C1 segment of cervical spinal cord (tissue), 14 donors: ENCODE data around the gene TRIM54.
A peak's percentile ranks its signal among the peaks of the same experiment; 100 is the strongest.
"Not testable (repeated sequence)": the region's sequence is repeated elsewhere in the genome, so short reads cannot be mapped to it uniquely, and the experiment has no call there.

Experiments used
- DNase-seq, 14 donors: peaks; one replicate each; lab custom pipeline; 2025; lab: John Stamatoyannopoulos, UW

TRIM54 gene

GRCh38 chr2:27256855-27257454, 25.3 kb upstream of the TRIM54 start:
- DNase-seq: no peak

DNA sequence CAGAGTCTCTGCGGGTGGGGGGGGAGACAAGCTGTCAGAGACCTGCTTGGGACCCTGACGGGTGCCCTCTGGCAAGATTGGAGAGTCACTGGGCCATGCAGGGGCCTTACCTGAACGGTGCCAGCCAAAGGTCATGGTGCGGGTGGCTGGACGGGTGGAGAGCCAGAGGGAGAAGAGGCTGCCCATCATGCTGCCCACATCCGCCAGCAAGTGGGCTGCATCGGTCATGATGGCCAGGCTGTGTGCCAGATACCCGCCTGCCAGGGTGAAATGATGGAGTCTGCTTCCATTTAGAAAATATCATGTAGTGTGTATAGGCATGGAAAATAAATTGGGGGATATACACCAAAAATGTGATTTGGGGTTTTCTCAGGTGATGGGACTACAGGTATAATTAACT, 24.2 kb upstream of the TRIM54 start:
- DNase-seq: no peak

DNA sequence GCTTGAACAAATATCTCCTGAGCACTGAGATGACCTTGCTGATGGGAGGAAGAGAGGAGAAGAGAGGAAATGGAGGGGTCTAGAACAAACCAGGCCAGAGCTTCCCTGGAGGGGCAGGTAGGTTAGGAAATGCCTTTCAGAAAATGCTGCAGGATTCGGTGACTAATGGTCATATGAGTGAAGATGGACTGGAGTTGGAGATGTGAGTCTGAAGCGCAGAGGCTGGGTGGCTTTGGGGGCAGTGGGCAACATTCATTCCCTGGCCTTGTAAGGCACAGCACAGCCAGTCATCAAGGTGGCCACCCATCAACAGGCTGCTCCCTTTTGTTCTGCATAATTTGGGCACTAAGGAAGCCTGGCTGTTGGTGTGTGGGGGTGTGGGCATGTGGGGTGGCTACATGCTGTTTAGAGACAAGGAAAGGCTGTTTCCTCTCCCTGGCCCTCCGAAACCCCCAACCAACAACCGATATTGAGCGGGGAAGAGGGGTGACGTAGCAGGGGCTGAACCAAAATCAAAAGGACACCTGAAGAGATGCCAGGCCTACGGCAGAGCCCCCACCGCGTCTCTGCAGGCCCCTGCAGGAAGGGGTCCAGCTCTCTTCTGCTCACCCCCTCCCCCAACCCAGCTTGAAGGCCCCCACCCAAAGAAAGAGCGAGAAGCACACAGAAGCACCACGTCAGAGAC, 20.8 kb upstream of the TRIM54 start:
- DNase-seq: no peak

- DNase-seq: no peak
Observed at GRCh38 chr2:27261926-27262298, 20.3 kb upstream of the TRIM54 start.

DNA sequence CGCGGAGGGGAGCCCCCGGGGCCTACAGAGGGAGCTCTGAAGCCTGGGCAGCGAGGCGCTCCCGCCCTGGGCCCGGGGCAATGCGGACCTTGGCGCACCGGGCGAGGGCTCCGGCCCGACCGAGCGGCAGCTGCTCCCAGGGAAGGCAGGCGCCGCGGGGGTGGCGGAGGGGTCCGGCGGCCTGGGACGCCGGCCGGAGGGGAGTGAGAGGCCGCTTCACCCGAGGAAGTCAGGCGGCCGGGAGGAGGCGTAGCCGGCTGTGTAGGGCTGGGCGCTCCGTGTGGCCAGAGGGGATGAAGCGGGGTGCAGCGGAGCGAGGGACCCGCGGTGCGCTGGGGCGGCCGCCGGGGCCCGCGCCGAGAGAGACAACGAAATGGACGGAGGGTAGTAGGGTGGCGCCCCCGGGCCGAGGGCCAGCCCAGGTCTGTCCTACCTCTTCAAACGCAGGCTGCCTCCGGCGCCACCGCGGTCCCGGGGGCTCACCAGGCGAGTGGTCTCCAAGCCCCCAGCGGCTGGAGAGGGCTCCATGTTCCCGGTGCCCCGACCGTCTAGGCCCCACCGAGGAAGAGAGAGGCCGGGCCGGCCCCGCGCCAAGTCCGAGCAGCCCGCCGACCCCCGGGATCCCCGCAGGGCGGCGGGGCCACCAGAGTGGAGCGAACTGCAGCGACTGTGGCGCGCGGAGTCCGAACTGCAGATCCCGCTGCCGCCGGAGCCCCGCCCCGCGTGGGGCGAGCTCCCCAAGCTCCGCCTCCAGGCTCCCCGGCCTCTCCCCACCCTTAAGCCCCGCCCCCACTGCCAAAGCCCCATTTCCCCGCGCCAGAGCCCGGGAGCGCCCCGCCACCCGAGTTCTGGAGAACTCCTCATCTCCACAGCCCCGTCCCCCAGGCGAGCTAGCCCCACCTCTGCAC, 19.6 kb upstream of the TRIM54 start, which contains the start of gene SLC30A3:
Gene SLC30A3 (minus strand): TSS at position 669 of the 908 bp plus-strand sequence. CDS start 141 bp downstream, at position 528.
- DNase-seq: peak in 1 of 14 donors; percentile 8

GRCh38 chr2:27263287-27264252, 18.7 kb upstream of the TRIM54 start:
- no peak for DNase-seq

- DNase-seq: no peak
Observed at GRCh38 chr2:27264253-27264752, 17.9 kb upstream of the TRIM54 start.

DNA sequence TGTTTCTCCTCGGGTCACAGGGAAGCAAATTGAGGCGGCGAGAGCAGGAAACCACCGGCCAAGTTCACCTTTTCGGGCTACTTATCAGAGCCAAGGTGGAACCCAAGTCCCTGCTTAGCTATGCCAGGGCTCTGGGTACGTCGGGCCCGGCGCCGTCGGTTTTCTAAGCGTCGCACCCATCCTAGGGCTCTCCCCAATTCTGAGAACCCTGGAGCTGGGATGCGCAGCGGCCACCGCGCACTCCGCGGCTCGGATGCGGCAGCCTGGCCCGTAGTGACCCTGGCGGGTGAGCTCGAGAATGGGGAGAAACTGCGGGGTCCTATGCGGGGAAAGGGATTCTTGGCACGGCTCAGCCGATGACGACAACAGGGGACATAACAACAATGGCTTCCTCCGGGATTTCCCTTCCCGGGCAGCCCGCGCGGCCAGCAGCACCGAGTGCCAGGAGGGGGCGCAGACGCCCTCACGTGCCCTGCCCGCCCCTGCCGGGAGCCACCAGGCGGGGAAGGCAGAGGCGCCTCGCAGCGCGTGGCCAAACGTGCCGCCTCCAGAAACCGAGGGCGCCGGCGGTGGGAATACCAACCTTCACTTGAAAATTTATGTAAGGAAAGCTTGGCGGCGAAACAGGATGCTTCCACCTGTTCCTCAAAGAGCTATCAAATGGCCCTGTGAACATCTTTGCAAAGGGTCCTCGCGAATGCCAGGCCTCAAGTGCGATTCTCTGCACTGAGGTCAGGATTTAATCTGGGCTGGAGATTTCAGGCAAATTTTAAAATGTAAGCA, 17.3 kb upstream of the TRIM54 start:
- peak in 4 of 14 donors; percentile 4 to 18 (median 4) for DNase-seq

GRCh38 chr2:27265536-27265870, 16.7 kb upstream of the TRIM54 start:
- no peak for DNase-seq

DNA sequence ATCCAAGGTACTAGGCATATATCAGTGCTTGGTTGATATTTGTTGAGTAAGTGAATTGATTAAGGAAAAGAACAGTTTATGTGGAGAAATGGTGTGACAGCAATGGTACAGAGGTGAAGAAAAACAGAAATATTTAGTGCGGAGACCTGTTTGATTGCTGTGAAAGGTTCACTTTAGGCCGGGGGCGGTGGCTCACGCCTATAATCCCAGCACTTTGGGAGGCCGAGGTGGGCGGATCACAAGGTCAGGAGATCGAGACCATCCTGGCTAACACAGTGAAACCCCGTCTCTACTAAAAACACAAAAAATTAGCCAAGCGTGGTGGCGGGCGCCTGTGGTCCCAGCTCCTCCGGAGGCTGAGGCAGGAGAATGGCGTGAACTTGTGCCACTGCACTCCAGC, 13.9 kb upstream of the TRIM54 start:
- DNase-seq: not testable (repeated sequence)

DNA sequence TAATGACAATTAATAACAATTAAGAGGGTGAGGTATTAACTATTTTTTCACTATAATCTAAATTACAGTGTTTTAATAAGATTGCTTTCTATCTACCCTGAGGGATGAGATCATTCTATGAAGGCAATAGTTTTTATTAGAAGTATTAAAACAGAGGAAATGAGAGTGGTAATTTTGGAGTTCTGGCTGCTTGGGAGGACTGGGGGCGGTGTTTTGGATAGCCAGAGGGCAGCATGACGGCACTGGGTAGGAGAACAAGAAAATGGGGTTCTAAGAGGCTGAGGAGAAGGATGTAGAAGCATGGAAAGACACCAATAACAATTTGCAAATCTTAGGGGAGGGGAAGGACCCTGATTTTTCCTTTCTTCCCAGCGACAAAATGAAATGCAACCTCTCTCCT, 12.1 kb upstream of the TRIM54 start:
- no peak for DNase-seq

- DNase-seq: no peak
Observed at GRCh38 chr2:27270670-27271069, 11.6 kb upstream of the TRIM54 start.

- no peak for DNase-seq
Observed at GRCh38 chr2:27271631-27272340, 10.4 kb upstream of the TRIM54 start.

DNA sequence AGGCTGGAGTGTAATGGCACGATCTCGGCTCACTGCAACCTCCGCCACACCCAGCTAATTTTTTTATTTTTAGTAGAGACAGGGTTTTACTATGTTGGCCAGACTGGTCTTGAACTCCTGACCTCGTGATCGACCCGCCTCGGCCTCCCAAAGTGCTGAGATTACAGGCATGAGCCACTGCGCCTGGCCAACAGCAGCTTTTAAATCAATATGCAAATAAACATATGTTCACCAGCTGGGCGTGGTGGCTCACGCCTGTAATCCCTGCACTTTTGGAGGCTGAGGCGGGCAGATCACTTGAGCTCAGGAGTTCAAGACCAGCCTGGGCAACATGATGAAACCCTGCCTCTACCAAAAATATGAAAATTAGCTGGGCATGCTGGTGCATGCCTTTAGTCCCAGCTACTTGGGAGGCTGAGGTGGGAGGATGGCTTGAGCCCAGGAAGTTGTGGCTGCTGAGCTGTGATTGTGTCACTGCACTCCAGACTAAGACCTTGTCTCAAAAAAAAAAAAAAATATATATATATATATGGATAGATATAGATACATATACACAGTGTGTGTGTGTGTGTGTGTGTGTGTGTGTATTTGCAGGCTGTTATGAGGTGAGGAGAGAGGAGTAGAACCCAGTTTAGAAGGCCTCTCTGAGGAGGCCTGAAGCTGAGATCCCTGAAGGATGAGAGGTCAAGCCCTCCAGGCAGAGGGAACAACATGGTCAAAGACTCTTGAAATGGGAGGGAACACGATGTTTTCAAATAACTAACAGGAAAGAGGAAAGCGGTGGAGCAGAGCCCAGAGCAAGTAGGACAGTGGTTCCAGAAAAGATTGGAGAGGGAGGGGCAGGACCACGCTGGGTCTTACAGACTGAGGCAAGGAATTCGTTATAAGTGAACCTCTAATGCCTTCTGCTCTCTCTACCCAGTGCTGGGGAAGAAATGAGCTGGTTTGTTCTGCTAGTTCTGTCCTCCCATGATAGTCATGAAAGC, 9.4 kb upstream of the TRIM54 start:
- DNase-seq: not testable (repeated sequence)

GRCh38 chr2:27275211-27276150, 6.7 kb upstream of the TRIM54 start, which contains the start of gene DNAJC5G:
Gene DNAJC5G (plus strand): TSS chr2:27275433. CDS start chr2:27276729, 1,296 bp downstream.
- DNase-seq: no peak

- DNase-seq: no peak
Observed at GRCh38 chr2:27278010-27278409, 4.2 kb upstream of the TRIM54 start.

DNA sequence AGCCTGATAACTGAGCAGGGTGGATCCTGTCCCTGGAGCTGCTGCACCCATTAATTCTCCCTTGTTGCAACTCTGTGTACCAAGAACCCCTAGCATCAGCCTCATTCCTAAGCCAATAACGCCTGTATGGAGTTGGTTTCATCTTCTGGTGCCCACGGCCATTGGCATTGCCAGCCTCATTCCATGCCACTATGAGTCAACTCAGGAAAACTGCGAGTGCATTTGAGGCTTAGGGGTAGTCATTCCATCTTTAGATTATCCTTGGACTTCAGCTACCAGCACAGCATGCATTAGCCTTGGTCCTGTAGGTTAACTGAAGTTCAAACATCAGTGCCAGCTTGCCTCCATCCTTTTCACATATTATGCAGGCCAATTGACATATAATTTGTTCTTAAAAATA, 1.4 kb upstream of the TRIM54 start:
- no peak for DNase-seq
